Adipocyte (in vitro differentiated cells): ENCODE measurements around the gene ASB8.
"Not testable (repeated sequence)": the region's sequence is repeated elsewhere in the genome, so short reads cannot be mapped to it uniquely, and the experiment has no call there.

ENCODE experiments used
- DNase-seq: peaks from one replicate; pipeline ENCODE4 v3.0.0-alpha.2; 2015; ENCODE audit warnings: low read depth
- H3K27me3 ChIP-seq: replicated peaks from 2 replicates; pipeline ENCODE4 v1.7.0; 2013; ENCODE audit warnings: mild to moderate bottlenecking, low read length, moderate library complexity; ENCODE audit not compliant: control insufficient read depth, insufficient read depth
- H3K36me3 ChIP-seq: 2 replicates; pipeline ENCODE4 v1.7.0; 2013; ENCODE audit warnings: low read length, mild to moderate bottlenecking, moderate library complexity; ENCODE audit not compliant: control insufficient read depth, insufficient read depth, severe bottlenecking
- H3K4me1 ChIP-seq: 2 replicates; pipeline ENCODE4 v1.7.0; 2013; ENCODE audit warnings: mild to moderate bottlenecking, low read length, moderate library complexity; ENCODE audit not compliant: control insufficient read depth, insufficient read depth
- H3K4me3 ChIP-seq: 2 replicates; pipeline ENCODE4 v1.7.0; 2013; ENCODE audit warnings: mild to moderate bottlenecking, low read length, moderate library complexity
- H3K9ac ChIP-seq: 2 replicates; pipeline ENCODE4 v1.7.0; 2013; ENCODE audit warnings: mild to moderate bottlenecking, low read length, moderate library complexity
- H3K9me3 ChIP-seq: 2 replicates; pipeline ENCODE4 v1.7.0; 2013; ENCODE audit warnings: mild to moderate bottlenecking, low read length, moderate library complexity; ENCODE audit not compliant: control insufficient read depth

Gene ASB8

GRCh38 chr12:48129376-48129775 is 27.9 kb downstream of the ASB8 start:
- Histone ChIP-seq H3K9me3 (no peaks in the 10 kb centered on the region), H3K27me3 (no peaks in the 10 kb centered on the region), H3K4me1 (no peaks in the 10 kb centered on the region), H3K4me3 (no peak overlapping the region), H3K9ac (no peak overlapping the region), H3K36me3 (peaks cover 81% of the 10 kb centered on the region)
- DNase-seq: no peak

- H3K9me3 ChIP-seq: no peaks in the 10 kb centered on the region
- H3K4me3 ChIP-seq: no peak overlapping the region
- peaks cover 81% of the 10 kb centered on the region for H3K36me3 ChIP-seq
- H3K27me3 ChIP-seq: no peaks in the 10 kb centered on the region
- no peaks in the 10 kb centered on the region for H3K4me1 ChIP-seq
- H3K9ac ChIP-seq: no peak overlapping the region
- DNase-seq: no peak
These were observed 28.5 kb downstream of the ASB8 start for GRCh38 chr12:48128800-48129199.

DNA sequence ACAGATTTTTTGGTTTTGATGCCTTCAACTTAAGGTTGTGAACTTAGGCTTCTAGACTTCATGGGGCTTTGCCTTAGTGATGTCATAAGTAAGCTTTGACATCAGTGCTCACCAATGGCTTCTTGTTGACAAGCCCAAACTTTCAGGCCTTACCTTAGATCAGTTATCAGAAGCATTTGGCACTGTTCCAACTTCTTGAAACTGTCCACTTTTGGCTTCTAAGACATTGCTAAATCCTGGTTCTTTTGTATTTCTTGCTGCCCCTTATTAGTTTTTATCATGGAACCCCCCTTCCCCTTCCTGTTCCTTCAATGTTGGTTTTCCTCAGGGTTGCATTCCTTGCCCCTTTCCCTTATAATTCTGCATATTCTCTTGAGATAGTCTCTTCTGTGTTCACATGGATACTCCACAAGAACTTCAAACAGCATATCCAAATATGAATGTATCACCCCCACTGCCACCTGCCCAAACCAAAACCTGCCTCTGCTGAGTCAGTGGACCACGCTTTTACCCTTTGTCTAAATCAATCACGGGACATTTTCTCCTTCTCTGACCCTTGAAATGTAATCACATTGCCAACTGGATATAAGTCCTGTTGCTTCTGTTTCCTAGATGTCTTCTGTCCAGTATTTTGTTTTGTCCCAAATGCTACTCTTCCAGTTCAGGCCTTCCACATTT is 30.2 kb downstream of the ASB8 start:
- Histone ChIP-seq H3K36me3 (peaks cover 77% of the 10 kb centered on the region), H3K27me3 (no peaks in the 10 kb centered on the region)
- DNase-seq: no peak

DNA sequence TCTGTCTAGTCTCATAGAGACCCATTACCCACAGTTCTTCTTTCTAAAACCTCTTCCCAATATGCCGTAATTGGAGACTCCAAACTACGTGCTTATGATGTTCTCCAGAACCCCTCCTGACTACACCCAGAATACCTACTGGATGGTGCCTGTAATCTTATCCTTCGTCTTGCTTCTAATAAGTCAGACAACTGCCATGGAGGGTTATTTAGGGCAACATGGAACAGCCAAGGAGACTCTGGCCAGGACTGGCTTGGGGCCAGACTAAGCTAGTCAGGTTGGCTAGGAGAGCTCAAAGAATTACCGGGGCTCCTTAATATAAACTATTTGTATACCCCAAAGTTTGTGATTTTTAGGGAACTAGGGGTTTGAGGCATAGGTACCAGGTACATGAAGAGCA is 31.3 kb downstream of the ASB8 start:
- Histone ChIP-seq H3K4me3 (no peak overlapping the region), H3K4me1 (no peaks in the 10 kb centered on the region), H3K9ac (no peak overlapping the region), H3K36me3 (peaks cover 66% of the 10 kb centered on the region), H3K9me3 (no peaks in the 10 kb centered on the region), H3K27me3 (no peaks in the 10 kb centered on the region)
- no peak for DNase-seq

More for the DNA sequence above, 30.2 kb downstream of the ASB8 start:
- no peaks in the 10 kb centered on the region for H3K9me3 ChIP-seq
- no peak overlapping the region for H3K9ac ChIP-seq
- no peaks in the 10 kb centered on the region for H3K4me1 ChIP-seq
- H3K4me3 ChIP-seq: no peak overlapping the region

GRCh38 chr12:48125542-48125941 is 31.8 kb downstream of the ASB8 start:
- peaks cover 62% of the 10 kb centered on the region for H3K36me3 ChIP-seq

GRCh38 chr12:48123169-48123568 is 34.1 kb downstream of the ASB8 start:
- Histone ChIP-seq H3K36me3 (peaks cover 41% of the 10 kb centered on the region), H3K27me3 (no peaks in the 10 kb centered on the region), H3K9ac (no peak overlapping the region), H3K4me3 (no peak overlapping the region), H3K4me1 (peaks cover 8% of the 10 kb centered on the region), H3K9me3 (no peaks in the 10 kb centered on the region)
- no peak for DNase-seq

More at GRCh38 chr12:48125542-48125941, 31.8 kb downstream of the ASB8 start:
- H3K9me3 ChIP-seq, H3K4me1 ChIP-seq, H3K4me3 ChIP-seq, DNase-seq, H3K27me3 ChIP-seq, H3K9ac ChIP-seq: not testable (repeated sequence)

GRCh38 chr12:48122065-48122834 is 35.1 kb downstream of the ASB8 start:
- Histone ChIP-seq H3K36me3 (peaks cover 37% of the 10 kb centered on the region), H3K9ac (no peak overlapping the region), H3K27me3 (no peaks in the 10 kb centered on the region), H3K4me1 (peaks cover 8% of the 10 kb centered on the region), H3K9me3 (no peaks in the 10 kb centered on the region), H3K4me3 (no peak overlapping the region)
- DNase-seq: no peak

DNA sequence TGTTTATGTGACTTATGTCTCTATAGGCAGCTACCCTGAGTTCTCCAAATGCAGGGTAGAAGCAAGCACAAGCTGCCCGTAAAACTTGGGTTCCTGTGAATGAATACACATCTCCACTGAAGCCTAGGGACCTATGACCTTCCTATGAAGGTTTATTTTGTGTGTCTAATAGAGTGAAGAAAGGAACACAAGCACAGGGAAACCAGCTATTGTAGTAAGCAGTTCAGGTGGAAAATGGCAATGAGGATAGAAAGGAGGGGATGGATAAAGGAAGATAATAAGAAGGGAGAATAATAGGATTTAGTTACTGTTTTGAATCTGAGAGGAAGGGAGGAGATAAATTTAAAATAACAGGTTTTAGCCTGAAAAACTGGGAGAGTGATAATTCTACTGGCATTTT is 35.8 kb downstream of the ASB8 start:
- Histone ChIP-seq H3K9ac (no peak overlapping the region), H3K9me3 (no peaks in the 10 kb centered on the region), H3K4me1 (peaks cover 8% of the 10 kb centered on the region), H3K36me3 (peaks cover 30% of the 10 kb centered on the region), H3K4me3 (no peak overlapping the region), H3K27me3 (no peaks in the 10 kb centered on the region)
- DNase-seq: no peak

DNA sequence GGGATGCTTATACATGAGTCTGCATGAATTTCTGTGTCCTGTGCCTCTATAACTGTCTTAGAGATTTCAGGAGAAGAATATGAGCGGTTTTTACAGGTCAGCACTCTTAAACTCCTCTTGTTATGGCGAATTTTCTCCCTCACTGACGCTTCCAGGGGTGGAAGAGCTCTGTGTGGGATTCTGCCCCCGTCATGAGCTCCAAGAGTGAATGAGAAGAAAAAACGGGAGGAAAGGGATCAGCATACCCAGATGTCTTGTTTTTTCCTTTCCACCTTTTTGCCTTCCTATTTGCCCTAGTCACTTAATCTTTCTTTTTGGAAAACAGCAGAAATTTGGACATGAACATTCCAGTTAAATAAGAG is 37.5 kb downstream of the ASB8 start:
- DNase-seq: no peak
- Histone ChIP-seq H3K4me1 (peaks cover 8% of the 10 kb centered on the region), H3K4me3 (peak overlapping the region; percentile 91), H3K27me3 (no peaks in the 10 kb centered on the region), H3K9ac (peak overlapping the region; percentile 82), H3K36me3 (peaks cover 22% of the 10 kb centered on the region), H3K9me3 (no peaks in the 10 kb centered on the region)

- H3K9ac ChIP-seq: peak within 1 kb of the TSS; percentile 82
- peak within 1 kb of the TSS; percentile 91 for H3K4me3 ChIP-seq
- H3K27me3 ChIP-seq: no peaks in the 10 kb centered on the region
- H3K36me3 ChIP-seq: peaks cover 17% of the 10 kb centered on the region
- peaks cover 8% of the 10 kb centered on the region for H3K4me1 ChIP-seq
- DNase-seq: peak; percentile 94
- no peaks in the 10 kb centered on the region for H3K9me3 ChIP-seq
These were observed 38.1 kb downstream of the ASB8 start, which contains the start of gene PFKM for GRCh38 chr12:48119078-48119833. PFKM (plus strand) TSS chr12:48119364; CDS start chr12:48122775, 3,411 bp downstream.

GRCh38 chr12:48118284-48118871 is 38.9 kb downstream of the ASB8 start:
- Histone ChIP-seq H3K4me3 (peak overlapping the region; percentile 91), H3K27me3 (peaks cover 4% of the 10 kb centered on the region)
- DNase-seq: no peak

More at GRCh38 chr12:48118284-48118871, 38.9 kb downstream of the ASB8 start:
- Histone ChIP-seq H3K9me3 (no peaks in the 10 kb centered on the region), H3K9ac (peak overlapping the region; percentile 82), H3K36me3 (peaks cover 8% of the 10 kb centered on the region), H3K4me1 (peaks cover 8% of the 10 kb centered on the region)
